PFSK-1 (cell line): ENCODE data around the gene AUNIP.

ENCODE experiments used
- FOXP2 ChIP-seq: optimal IDR thresholded peaks from 2 replicates; pipeline ENCODE3; 2011; ENCODE audit warnings: borderline replicate concordance, control low read depth, inconsistent platforms; ENCODE audit not compliant: insufficient read depth; ENCODE audit errors: extremely low read length, extremely low read depth
- POLR2AphosphoS5 ChIP-seq: IDR thresholded peaks from 2 replicates; pipeline ENCODE4 v1.6.1; 2012; ENCODE audit warnings: low read depth, mild to moderate bottlenecking, control low read depth, low read length, moderate library complexity
- REST ChIP-seq, 2 experiments: IDR thresholded peaks; 2 replicates each; pipeline versions ENCODE4 v1.6.1 to v1.8.0; 2011 to 2012; ENCODE audit warnings: low read depth in 2 of 2, low read length in 2 of 2, control low read depth in 1 of 2, inconsistent platforms in 1 of 2, mild to moderate bottlenecking in 1 of 2, moderate library complexity in 1 of 2; ENCODE audit not compliant: insufficient read depth in 1 of 2
- SIN3A ChIP-seq: IDR thresholded peaks from 2 replicates; pipeline ENCODE4 v1.6.1; 2012; ENCODE audit warnings: mild to moderate bottlenecking, low read length, moderate library complexity, borderline replicate concordance; ENCODE audit not compliant: insufficient read depth
- TAF1 ChIP-seq: IDR thresholded peaks from 2 replicates; pipeline ENCODE4 v1.6.1; 2012; ENCODE audit warnings: low read length, control low read depth, borderline replicate concordance; ENCODE audit not compliant: insufficient read depth

AUNIP gene

GRCh38 chr1:25848531-25848930 is 10.7 kb downstream of the AUNIP start:
- TF ChIP-seq TAF1 (no peak), SIN3A (no peak), REST (IDR thresholded peaks at IDR 0.05; ENCODE audit: insufficient read depth in 1 of 2, low read depth in 2 of 2, low read length in 2 of 2) (no peak), FOXP2 (no peak), POLR2AphosphoS5 (no peak)

GRCh38 chr1:25847929-25848328 is 11.3 kb downstream of the AUNIP start:
- no peak for TF ChIP-seq TAF1
- no peak for TF ChIP-seq SIN3A
- no peak for TF ChIP-seq POLR2AphosphoS5
- no peak for TF ChIP-seq REST (IDR thresholded peaks at IDR 0.05; ENCODE audit: insufficient read depth in 1 of 2, low read depth in 2 of 2, low read length in 2 of 2)
- no peak for TF ChIP-seq FOXP2

- TF ChIP-seq FOXP2 = no peak
Measured at GRCh38 chr1:25845664-25846063, 13.6 kb downstream of the AUNIP start.

GRCh38 chr1:25844536-25845337 is 14.5 kb downstream of the AUNIP start:
- TF ChIP-seq POLR2AphosphoS5 (no peak), REST (IDR thresholded peaks at IDR 0.05; ENCODE audit: insufficient read depth in 1 of 2, low read depth in 2 of 2, low read length in 2 of 2) (no peak), FOXP2 (no peak), TAF1 (no peak), SIN3A (no peak)

DNA sequence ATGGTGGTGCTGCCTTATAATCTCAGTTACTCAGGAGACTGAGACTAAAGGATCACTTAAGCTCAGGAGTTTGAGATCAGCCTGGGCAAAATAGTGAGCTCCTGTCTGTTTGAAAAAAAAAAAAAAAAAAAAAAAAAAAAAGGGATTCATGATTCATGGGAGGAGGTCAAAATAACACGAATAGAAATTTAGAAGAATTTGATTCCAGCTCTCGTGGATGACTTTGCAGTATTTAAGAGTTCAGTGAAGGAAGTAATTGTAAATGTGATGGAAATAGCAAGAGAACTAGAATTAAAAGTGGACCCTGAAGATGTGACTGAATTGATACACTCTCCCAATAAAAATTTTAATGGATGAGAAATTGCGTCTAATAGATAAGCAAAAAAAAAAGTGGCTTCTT is 15.8 kb downstream of the AUNIP start:
- no peak for TF ChIP-seq REST (IDR thresholded peaks at IDR 0.05; ENCODE audit: insufficient read depth in 1 of 2, low read depth in 2 of 2, low read length in 2 of 2)
- no peak for TF ChIP-seq SIN3A
- no peak for TF ChIP-seq POLR2AphosphoS5
- TF ChIP-seq FOXP2 = no peak
- no peak for TF ChIP-seq TAF1
